ENCODE measurements around the gene GRM2. TPM values are rescaled to one million over a fixed set of nuclear protein-coding genes. Genes with fewer than 3 reads are reported as not detected.
A peak's percentile ranks its signal among the peaks of the same experiment; 100 is the strongest.

GRM2 gene
- total RNA-seq, 1 experiment from 2014 or later: 0.07 TPM

DNA sequence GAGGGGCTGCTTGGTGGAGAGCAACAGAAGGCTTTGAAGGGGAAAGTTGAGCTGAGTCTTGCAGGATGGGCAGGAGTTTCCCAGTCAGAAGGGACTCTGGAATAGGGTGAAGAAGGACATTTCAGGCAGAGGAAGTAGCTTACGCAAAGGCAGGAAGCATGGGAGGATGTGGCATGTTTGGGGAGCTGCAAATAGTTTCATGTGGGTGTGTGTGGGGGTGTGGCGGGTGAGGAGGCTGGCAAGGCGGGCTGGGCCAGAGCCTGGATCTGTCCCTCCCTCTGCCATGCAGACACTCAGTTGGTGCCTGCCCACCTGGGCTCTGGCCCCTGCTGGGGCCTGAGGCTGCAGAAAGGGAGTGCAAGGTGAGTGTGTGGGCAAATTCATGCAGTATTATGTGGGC, 25.4 kb upstream of the GRM2 start:
- Histone ChIP-seq H3K27ac (ENCODE audit: low read length) (no peak overlapping the region), H3K36me3 (ENCODE audit: low read depth, low read length) (peaks cover 19% of the 10 kb centered on the region; the same call in 1 of the 2 replicates), H3K79me2 (ENCODE audit: low read length) (peaks cover 5% of the 10 kb centered on the region; the same call in 1 of the 2 replicates), H3K4me1 (ENCODE audit: insufficient read depth, low read length) (peaks cover 17% of the 10 kb centered on the region), H3K9me2 (replicated peaks; ENCODE audit: low read length) (no peaks in the 10 kb centered on the region), H3K9ac (ENCODE audit: low read length) (no peak overlapping the region), H3K27me3 (ENCODE audit: low read length) (no peaks in the 10 kb centered on the region), H3K4me2 (ENCODE audit: low read length) (0 out of 2 replicates have a peak overlapping the region, but pooled peaks have one; percentile 9), H4K20me1 (ENCODE audit: low read length) (no peaks in the 10 kb centered on the region), H3K4me3 (ENCODE audit: low read length) (no peak overlapping the region), H3K9me3 (ENCODE audit: low read length) (no peaks in the 10 kb centered on the region), H3F3A (ENCODE audit: low read length, unreplicated experiment) (no peaks in the 10 kb centered on the region), H2AFZ (ENCODE audit: low read length) (no peak overlapping the region)
- ATAC-seq (peak; percentile 79), DNase-seq (peak; percentile 41)
- intact Hi-C loops (cut with micrococcal nuclease): no loop called here
- TF ChIP-seq EZH2 (IDR thresholded peaks at IDR 0.05; ENCODE audit: low read length, unreplicated experiment) (no peak), EZH2phosphoT487 (IDR thresholded peaks at IDR 0.05; ENCODE audit: borderline replicate concordance, low read length) (no peak)
- TF ChIP-seq, protein P1, sequence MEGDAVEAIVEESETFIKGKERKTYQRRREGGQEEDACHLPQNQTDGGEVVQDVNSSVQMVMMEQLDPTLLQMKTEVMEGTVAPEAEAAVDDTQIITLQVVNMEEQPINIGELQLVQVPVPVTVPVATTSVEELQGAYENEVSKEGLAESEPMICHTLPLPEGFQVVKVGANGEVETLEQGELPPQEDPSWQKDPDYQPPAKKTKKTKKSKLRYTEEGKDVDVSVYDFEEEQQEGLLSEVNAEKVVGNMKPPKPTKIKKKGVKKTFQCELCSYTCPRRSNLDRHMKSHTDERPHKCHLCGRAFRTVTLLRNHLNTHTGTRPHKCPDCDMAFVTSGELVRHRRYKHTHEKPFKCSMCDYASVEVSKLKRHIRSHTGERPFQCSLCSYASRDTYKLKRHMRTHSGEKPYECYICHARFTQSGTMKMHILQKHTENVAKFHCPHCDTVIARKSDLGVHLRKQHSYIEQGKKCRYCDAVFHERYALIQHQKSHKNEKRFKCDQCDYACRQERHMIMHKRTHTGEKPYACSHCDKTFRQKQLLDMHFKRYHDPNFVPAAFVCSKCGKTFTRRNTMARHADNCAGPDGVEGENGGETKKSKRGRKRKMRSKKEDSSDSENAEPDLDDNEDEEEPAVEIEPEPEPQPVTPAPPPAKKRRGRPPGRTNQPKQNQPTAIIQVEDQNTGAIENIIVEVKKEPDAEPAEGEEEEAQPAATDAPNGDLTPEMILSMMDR (conservative IDR thresholded peaks at IDR 0.05; ENCODE audit: low read depth, low read length): no peak
- BruUV-seq (replicated peaks): no TSS peak
- ChIA-PET CTCF (interaction anchor here (1.0 to 2.6 kb wide), 4 partner anchors 10 to 180 kb away, joined by 3 to 73 read pairs (median 16); partner anchors contain the start of gene DCAF1), POLR2A (ENCODE audit: unreplicated experiment) (interaction anchor here (0.5 to 1.0 kb wide), 2 partner anchors 182 to 296 kb away, joined by 6 read pairs; partner anchors contain the start of genes DCAF1 and MANF)

DNA sequence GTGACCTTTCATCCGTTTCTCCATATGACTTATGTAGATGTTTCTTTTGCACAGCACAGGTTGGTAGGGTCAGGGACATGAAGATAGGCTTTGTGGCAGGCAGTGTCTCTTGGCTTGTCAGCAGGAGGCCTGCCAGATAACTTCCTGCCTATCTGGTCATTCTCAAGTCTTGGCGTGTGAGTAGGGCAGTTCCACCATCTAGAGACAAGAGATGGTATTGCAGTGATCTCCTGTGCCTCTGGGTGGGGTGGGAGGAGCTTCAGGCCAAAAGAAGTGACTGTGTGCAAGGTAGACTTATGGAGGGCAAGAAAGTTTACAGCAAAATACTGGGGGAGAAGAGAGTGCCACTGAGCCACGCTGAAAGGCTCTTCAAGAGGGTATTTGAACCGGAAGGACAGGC, 24.8 kb upstream of the GRM2 start:
- Histone ChIP-seq H3K36me3 (ENCODE audit: low read depth, low read length) (peaks cover 16% of the 10 kb centered on the region; the same call in 1 of the 2 replicates), H3K27ac (ENCODE audit: low read length) (no peak overlapping the region), H3K9ac (ENCODE audit: low read length) (no peak overlapping the region), H3K79me2 (ENCODE audit: low read length) (peaks cover 3% of the 10 kb centered on the region; the same call in 1 of the 2 replicates), H3K4me1 (ENCODE audit: insufficient read depth, low read length) (peaks cover 24% of the 10 kb centered on the region), H3K9me2 (replicated peaks; ENCODE audit: low read length) (no peaks in the 10 kb centered on the region), H3K9me3 (ENCODE audit: low read length) (no peaks in the 10 kb centered on the region), H3F3A (ENCODE audit: low read length, unreplicated experiment) (no peaks in the 10 kb centered on the region), H4K20me1 (ENCODE audit: low read length) (no peaks in the 10 kb centered on the region), H3K4me2 (ENCODE audit: low read length) (no peak overlapping the region), H2AFZ (ENCODE audit: low read length) (no peak overlapping the region), H3K4me3 (ENCODE audit: low read length) (no peak overlapping the region), H3K27me3 (ENCODE audit: low read length) (no peaks in the 10 kb centered on the region)
- no peak for TF ChIP-seq EZH2 (IDR thresholded peaks at IDR 0.05; ENCODE audit: low read length, unreplicated experiment)
- TF ChIP-seq, protein P1 (conservative IDR thresholded peaks at IDR 0.05; ENCODE audit: low read depth, low read length): peak; percentile 89
- ATAC-seq (peak; percentile 84), DNase-seq (peak; percentile 93)
- ChIA-PET CTCF (interaction anchor here (0.5 to 2.6 kb wide), 8 partner anchors 10 to 1361 kb away, joined by 3 to 73 read pairs (median 4); partner anchors contain the start of gene DCAF1), POLR2A (ENCODE audit: unreplicated experiment) (interaction anchor here (0.5 to 1.0 kb wide), 3 partner anchors 182 to 1380 kb away, joined by 6 to 13 read pairs (median 6); partner anchors contain the start of genes DCAF1 and MANF)
- intact Hi-C loops (cut with micrococcal nuclease): loop anchor here (1.0 kb wide), 4 partner anchors 13 to 180 kb away; no protein-coding TSS in a partner anchor
- BruUV-seq (replicated peaks): no TSS peak

- no peaks in the 10 kb centered on the region for H4K20me1 ChIP-seq (ENCODE audit: low read length)
- POLR2A ChIA-PET (ENCODE audit: unreplicated experiment): interaction anchor here (0.6 to 1.0 kb wide), 2 partner anchors 183 to 1379 kb away, joined by 6 to 13 read pairs; partner anchors contain the start of gene DCAF1
- no peak overlapping the region for H3K4me2 ChIP-seq (ENCODE audit: low read length)
- H3F3A ChIP-seq (ENCODE audit: low read length, unreplicated experiment): no peaks in the 10 kb centered on the region
- H3K9me2 ChIP-seq (replicated peaks; ENCODE audit: low read length): no peaks in the 10 kb centered on the region
- H2AFZ ChIP-seq (ENCODE audit: low read length): no peak overlapping the region
- no peaks in the 10 kb centered on the region for H3K9me3 ChIP-seq (ENCODE audit: low read length)
- no peak overlapping the region for H3K9ac ChIP-seq (ENCODE audit: low read length)
- no peak overlapping the region for H3K4me3 ChIP-seq (ENCODE audit: low read length)
- TF ChIP-seq, protein P1 (conservative IDR thresholded peaks at IDR 0.05; ENCODE audit: low read depth, low read length): no peak
- TF ChIP-seq EZH2 (IDR thresholded peaks at IDR 0.05; ENCODE audit: low read length, unreplicated experiment): no peak
- no peak for TF ChIP-seq EZH2phosphoT487 (IDR thresholded peaks at IDR 0.05; ENCODE audit: borderline replicate concordance, low read length)
- peaks cover 28% of the 10 kb centered on the region for H3K4me1 ChIP-seq (ENCODE audit: insufficient read depth, low read length)
- no peaks in the 10 kb centered on the region; the same call in 1 of the 2 replicates for H3K79me2 ChIP-seq (ENCODE audit: low read length)
- no peaks in the 10 kb centered on the region for H3K27me3 ChIP-seq (ENCODE audit: low read length)
- DNase-seq: no peak
- no peak for ATAC-seq
- intact Hi-C loops (cut with micrococcal nuclease): loop anchor here (1.0 kb wide), 4 partner anchors 13 to 180 kb away; no protein-coding TSS in a partner anchor
- peaks cover 16% of the 10 kb centered on the region; the same call in 1 of the 2 replicates for H3K36me3 ChIP-seq (ENCODE audit: low read depth, low read length)
- BruUV-seq (replicated peaks): no TSS peak
- H3K27ac ChIP-seq (ENCODE audit: low read length): no peak overlapping the region
- CTCF ChIA-PET: interaction anchor here (0.5 to 2.6 kb wide), 7 partner anchors 10 to 1361 kb away, joined by 4 to 73 read pairs (median 4); partner anchors contain the start of gene DCAF1
These were observed 24.3 kb upstream of the GRM2 start for GRCh38 chr3:51682526-51682925.

Measured in PC-3 (cell line).